ENCODE measurements around the gene ATP5ME.

ATP5ME gene

DNA sequence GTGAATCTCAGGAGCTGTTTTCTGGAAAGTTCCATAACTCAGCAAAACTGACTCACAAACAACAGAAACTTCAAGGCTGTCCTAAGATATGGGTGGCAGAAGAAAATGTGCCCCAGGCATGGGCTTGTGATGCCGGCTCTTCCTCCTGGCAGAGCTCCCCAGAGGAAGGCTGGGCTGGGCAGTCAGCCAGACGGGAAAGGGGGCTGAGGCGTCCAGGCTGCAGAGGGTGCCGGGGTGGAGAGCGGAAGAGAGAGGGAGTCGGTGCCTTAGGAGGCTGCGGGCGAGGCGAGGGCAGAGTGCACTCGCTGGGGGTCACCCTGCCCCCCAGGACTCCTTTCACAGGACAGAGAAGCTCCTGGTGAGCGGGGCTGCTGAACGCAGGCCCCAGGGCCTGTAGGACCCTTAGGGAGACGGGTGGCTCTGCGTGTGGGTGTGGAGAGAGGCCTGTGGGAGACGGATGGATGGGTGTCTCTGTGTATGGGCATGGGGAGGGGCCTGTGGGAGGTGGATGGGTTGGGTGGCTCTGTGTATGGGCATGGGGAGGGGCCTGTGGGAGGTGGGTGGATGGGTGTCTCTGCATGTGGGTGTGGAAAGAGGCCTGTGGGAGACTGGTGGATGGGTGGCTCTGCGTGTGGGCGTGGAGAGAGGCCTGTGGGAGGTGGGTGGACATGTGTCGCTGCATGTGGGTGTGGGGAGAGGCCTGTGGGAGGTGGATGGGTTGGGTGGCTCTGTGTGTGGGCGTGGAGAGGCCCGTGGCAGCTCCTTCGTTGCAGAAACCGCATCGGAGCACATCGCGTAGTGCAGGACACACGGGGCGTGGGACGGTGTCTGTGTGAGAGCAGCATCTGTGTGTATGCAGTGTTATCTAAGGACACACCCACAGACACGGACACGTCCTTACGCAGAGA, 47.4 kb upstream of the ATP5ME start:
- no peak for TF ChIP-seq TEAD4 (IDR thresholded peaks at IDR 0.05)
- no peak for TF ChIP-seq ZBTB7A (IDR thresholded peaks at IDR 0.05; ENCODE audit: low read depth)
- no peak for TF ChIP-seq RAD21 (IDR thresholded peaks at IDR 0.05; ENCODE audit: low read depth)
- TF ChIP-seq NFIC (IDR thresholded peaks at IDR 0.05): no peak
- peak; percentile 32; the same call in 1 of the 2 replicates for TF ChIP-seq EGR1 (IDR thresholded peaks at IDR 0.05)

GRCh38 chr4:720111-720860, 46.2 kb upstream of the ATP5ME start:
- TF ChIP-seq, protein P1, sequence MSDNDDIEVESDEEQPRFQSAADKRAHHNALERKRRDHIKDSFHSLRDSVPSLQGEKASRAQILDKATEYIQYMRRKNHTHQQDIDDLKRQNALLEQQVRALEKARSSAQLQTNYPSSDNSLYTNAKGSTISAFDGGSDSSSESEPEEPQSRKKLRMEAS (IDR thresholded peaks at IDR 0.05): no peak
- no peak for TF ChIP-seq REST (IDR thresholded peaks at IDR 0.05; ENCODE audit: low read depth)
- no peak for TF ChIP-seq ZBTB7A (IDR thresholded peaks at IDR 0.05; ENCODE audit: low read depth)
- no peak for TF ChIP-seq FOXM1 (IDR thresholded peaks at IDR 0.05; ENCODE audit: borderline replicate concordance, low read depth)

- TF ChIP-seq NFIC (IDR thresholded peaks at IDR 0.05): no peak
- no peak for TF ChIP-seq TAF1 (IDR thresholded peaks at IDR 0.05; ENCODE audit: low read depth)
- no peak for TF ChIP-seq USF1 (IDR thresholded peaks at IDR 0.05)
- TF ChIP-seq TCF12 (IDR thresholded peaks at IDR 0.05; ENCODE audit: low read depth): no peak
- TF ChIP-seq YY1 (IDR thresholded peaks at IDR 0.05; ENCODE audit: low read depth): no peak
- no peak for TF ChIP-seq ZBTB7A (IDR thresholded peaks at IDR 0.05; ENCODE audit: low read depth)
- TF ChIP-seq EP300 (IDR thresholded peaks at IDR 0.05; ENCODE audit: borderline replicate concordance): no peak
- TF ChIP-seq CEBPB (IDR thresholded peaks at IDR 0.05): no peak
- TF ChIP-seq, protein P1 (IDR thresholded peaks at IDR 0.05): no peak
- TF ChIP-seq EGR1 (IDR thresholded peaks at IDR 0.05): no peak
- no peak for TF ChIP-seq RAD21 (IDR thresholded peaks at IDR 0.05; ENCODE audit: low read depth)
- TF ChIP-seq FOXM1 (IDR thresholded peaks at IDR 0.05; ENCODE audit: borderline replicate concordance, low read depth): no peak
- TF ChIP-seq TEAD4 (IDR thresholded peaks at IDR 0.05): no peak
- TF ChIP-seq CREB1 (IDR thresholded peaks at IDR 0.05; ENCODE audit: low read depth): no peak
- TF ChIP-seq REST (IDR thresholded peaks at IDR 0.05; ENCODE audit: low read depth): no peak
These were observed 44.4 kb upstream of the ATP5ME start for GRCh38 chr4:718460-718859.

GRCh38 chr4:717601-718320, 43.7 kb upstream of the ATP5ME start:
- TF ChIP-seq NFIC (IDR thresholded peaks at IDR 0.05) (no peak), RAD21 (IDR thresholded peaks at IDR 0.05; ENCODE audit: low read depth) (no peak), YY1 (IDR thresholded peaks at IDR 0.05; ENCODE audit: low read depth) (no peak), FOXM1 (IDR thresholded peaks at IDR 0.05; ENCODE audit: borderline replicate concordance, low read depth) (no peak), TCF12 (IDR thresholded peaks at IDR 0.05; ENCODE audit: low read depth) (no peak), ZBTB7A (IDR thresholded peaks at IDR 0.05; ENCODE audit: low read depth) (no peak), EGR1 (IDR thresholded peaks at IDR 0.05) (no peak), CREB1 (IDR thresholded peaks at IDR 0.05; ENCODE audit: low read depth) (no peak), USF1 (IDR thresholded peaks at IDR 0.05) (no peak), TAF1 (IDR thresholded peaks at IDR 0.05; ENCODE audit: low read depth) (no peak), TEAD4 (IDR thresholded peaks at IDR 0.05) (no peak)
- TF ChIP-seq, protein P1 (IDR thresholded peaks at IDR 0.05): no peak

GRCh38 chr4:714087-714486, 40.0 kb upstream of the ATP5ME start:
- TF ChIP-seq TAF1 (IDR thresholded peaks at IDR 0.05; ENCODE audit: low read depth) (no peak), USF1 (IDR thresholded peaks at IDR 0.05) (no peak)

Data from Ishikawa (cell line).